Mesothelial cell of epicardium (in vitro differentiated cells): ENCODE data around the gene ASIC1. TPM values are rescaled to one million over a fixed set of nuclear protein-coding genes. Genes with fewer than 3 reads are reported as not detected.

Source experiments
- DNase-seq, 2 experiments: peaks; one replicate each; pipeline ENCODE4 v3.0.0; 2021; ENCODE audit warnings: low spot score in 2 of 2; ENCODE audit not compliant: unreplicated experiment in 2 of 2
- H3K27ac Mint-ChIP-seq: 2 replicates; pipeline ENCODE4 v1.8.0; 2021; ENCODE audit warnings: mixed read lengths
- H3K27me3 Mint-ChIP-seq: 2 replicates; pipeline ENCODE4 v1.8.0; 2021; ENCODE audit warnings: low read depth, mixed read lengths
- H3K36me3 Mint-ChIP-seq: 2 replicates; pipeline ENCODE4 v1.8.0; 2021; ENCODE audit warnings: mixed read lengths
- H3K4me1 Mint-ChIP-seq: 2 replicates; pipeline ENCODE4 v1.8.0; 2021; ENCODE audit warnings: mixed read lengths
- H3K4me3 Mint-ChIP-seq: 2 replicates; pipeline ENCODE4 v1.8.0; 2021; ENCODE audit warnings: mild to moderate bottlenecking, moderate library complexity, mixed read lengths
- H3K9me3 Mint-ChIP-seq: 2 replicates; pipeline ENCODE4 v1.8.0; 2021; ENCODE audit warnings: mixed read lengths
- CTCF ChIP-seq: fragments of 200-600 bp; sonication (generic); IDR thresholded peaks from one replicate; pipeline ENCODE4 v1.5.0; 2021; ENCODE audit warnings: antibody characterized with exemption; ENCODE audit not compliant: unreplicated experiment
- total RNA-seq: library from RNA; stranded (reverse); gene quantifications from 3 replicates; pipeline ENCODE4 v1.2.1, GENCODE V29; 2021

The ASIC1 gene
- total RNA-seq, 1 donor from 2014 or later, result 6.1 TPM

GRCh38 chr12:50053583-50053982 lies 3.8 kb upstream of the ASIC1 start:
- no peak for TF ChIP-seq CTCF
- Mint-ChIP-seq H3K36me3 (no peaks in the 10 kb centered on the region), H3K27ac (no peak overlapping the region), H3K9me3 (no peaks in the 10 kb centered on the region), H3K4me1 (peaks cover 39% of the 10 kb centered on the region), H3K27me3 (peaks cover 44% of the 10 kb centered on the region), H3K4me3 (no peak overlapping the region)
- no peak for DNase-seq

GRCh38 chr12:50055831-50056638 lies 1.4 kb upstream of the ASIC1 start:
- H3K4me1 Mint-ChIP-seq, result peaks cover 26% of the 10 kb centered on the region
- H3K36me3 Mint-ChIP-seq, result no peaks in the 10 kb centered on the region
- H3K27me3 Mint-ChIP-seq, result peaks cover 67% of the 10 kb centered on the region
- TF ChIP-seq CTCF, result peak; percentile 74
- H3K4me3 Mint-ChIP-seq, result peak overlapping the region; percentile 46
- peak in 1 of 2 experiments; percentile 68 for DNase-seq
- H3K27ac Mint-ChIP-seq, result peak overlapping the region; percentile 52
- H3K9me3 Mint-ChIP-seq, result no peaks in the 10 kb centered on the region

- no peak for DNase-seq
- H3K9me3 Mint-ChIP-seq, result no peaks in the 10 kb centered on the region
- peaks cover 69% of the 10 kb centered on the region for H3K27me3 Mint-ChIP-seq
- H3K36me3 Mint-ChIP-seq, result no peaks in the 10 kb centered on the region
- TF ChIP-seq CTCF, result no peak
- no peak overlapping the region for H3K27ac Mint-ChIP-seq
- peaks cover 20% of the 10 kb centered on the region for H3K4me1 Mint-ChIP-seq
- peak overlapping the region; percentile 78 for H3K4me3 Mint-ChIP-seq
Measured at GRCh38 chr12:50056639-50056976, 788 bp upstream of the ASIC1 start.

GRCh38 chr12:50057896-50058670 lies 687 bp downstream of the ASIC1 start:
- no peak for TF ChIP-seq CTCF
- DNase-seq, result no peak
- H3K4me3 Mint-ChIP-seq, result peak overlapping the region; percentile 58
- peaks cover 13% of the 10 kb centered on the region for H3K4me1 Mint-ChIP-seq
- no peak overlapping the region for H3K27ac Mint-ChIP-seq
- H3K9me3 Mint-ChIP-seq, result no peaks in the 10 kb centered on the region
- H3K27me3 Mint-ChIP-seq, result peaks cover 68% of the 10 kb centered on the region
- no peaks in the 10 kb centered on the region for H3K36me3 Mint-ChIP-seq

GRCh38 chr12:50058743-50059312 lies 1.4 kb downstream of the ASIC1 start:
- H3K4me1 Mint-ChIP-seq, result peaks cover 13% of the 10 kb centered on the region
- no peak for DNase-seq
- no peak for TF ChIP-seq CTCF
- H3K27me3 Mint-ChIP-seq, result peaks cover 62% of the 10 kb centered on the region
- H3K36me3 Mint-ChIP-seq, result no peaks in the 10 kb centered on the region
- no peak overlapping the region for H3K27ac Mint-ChIP-seq
- H3K9me3 Mint-ChIP-seq, result no peaks in the 10 kb centered on the region
- peak overlapping the region; percentile 58 for H3K4me3 Mint-ChIP-seq
